Limb (tissue), 2 donors: ENCODE data around the gene DCHS1.

Experiments
- DNase-seq, 2 donors: peaks; one replicate each; pipeline ENCODE4 v3.0.0-alpha.2; 2016; ENCODE audit errors: extremely low spot score in 2 of 2

Gene DCHS1

DNA sequence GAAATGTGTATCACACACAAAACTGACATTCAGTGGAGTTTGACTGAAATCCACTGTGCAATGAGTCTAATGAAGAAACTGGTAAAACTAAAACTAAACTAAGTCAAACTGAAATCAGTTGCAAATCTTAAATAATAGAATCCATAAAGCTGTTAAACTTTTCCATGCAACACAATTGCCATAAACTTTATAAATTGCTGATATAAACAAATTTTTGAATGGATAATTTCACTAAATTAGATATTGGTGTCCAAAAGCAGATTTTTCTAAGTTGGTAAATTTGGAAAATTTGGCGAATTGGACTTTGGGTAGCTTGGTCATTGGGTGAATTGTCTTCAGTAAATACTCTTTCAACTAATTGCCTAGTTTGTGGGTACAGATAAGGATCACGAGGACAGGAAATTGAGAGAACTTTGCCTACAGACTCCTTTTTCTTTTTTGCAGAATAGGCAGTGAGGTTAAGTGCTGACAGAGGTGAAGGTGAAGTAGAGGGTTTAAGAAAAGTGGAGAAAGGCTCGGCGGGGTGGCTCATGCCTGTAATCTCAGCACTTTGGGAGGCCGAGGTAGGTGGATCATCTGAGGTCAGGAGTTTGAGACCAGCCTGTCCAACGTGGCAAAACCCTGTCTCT is 14.7 kb upstream of the DCHS1 start:
- no peak for DNase-seq

DNA sequence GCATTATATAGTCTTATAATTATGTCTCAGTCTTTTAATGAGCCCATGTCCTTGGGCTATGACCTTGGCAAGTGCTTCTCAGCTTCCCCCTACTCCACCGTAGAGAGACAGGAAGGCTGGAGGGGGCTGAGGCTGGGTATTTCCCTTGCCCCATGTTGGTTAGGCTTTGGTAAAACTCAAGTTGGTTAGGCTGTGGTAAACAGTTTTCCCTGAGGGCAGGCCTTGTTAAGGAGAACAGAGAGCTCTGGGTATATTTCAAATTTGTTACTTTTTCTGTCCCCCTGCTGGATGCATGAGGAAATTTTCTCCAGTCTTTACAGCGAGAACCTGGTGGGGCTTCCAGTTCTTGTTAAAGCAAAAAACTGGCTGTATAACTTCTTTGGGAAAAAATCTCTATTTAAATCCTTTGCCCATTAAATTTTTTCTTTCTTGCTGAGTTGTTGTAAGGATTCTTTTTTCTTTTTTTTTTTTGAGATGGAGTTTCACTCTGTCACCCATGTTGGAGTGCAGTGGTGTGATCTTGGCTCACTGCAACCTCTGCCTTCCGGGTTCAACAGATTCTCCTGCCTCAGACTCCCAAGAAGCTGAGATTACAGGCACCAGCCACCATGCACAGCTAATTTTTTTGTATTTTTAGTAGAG is 12.2 kb upstream of the DCHS1 start:
- no peak for DNase-seq

DNA sequence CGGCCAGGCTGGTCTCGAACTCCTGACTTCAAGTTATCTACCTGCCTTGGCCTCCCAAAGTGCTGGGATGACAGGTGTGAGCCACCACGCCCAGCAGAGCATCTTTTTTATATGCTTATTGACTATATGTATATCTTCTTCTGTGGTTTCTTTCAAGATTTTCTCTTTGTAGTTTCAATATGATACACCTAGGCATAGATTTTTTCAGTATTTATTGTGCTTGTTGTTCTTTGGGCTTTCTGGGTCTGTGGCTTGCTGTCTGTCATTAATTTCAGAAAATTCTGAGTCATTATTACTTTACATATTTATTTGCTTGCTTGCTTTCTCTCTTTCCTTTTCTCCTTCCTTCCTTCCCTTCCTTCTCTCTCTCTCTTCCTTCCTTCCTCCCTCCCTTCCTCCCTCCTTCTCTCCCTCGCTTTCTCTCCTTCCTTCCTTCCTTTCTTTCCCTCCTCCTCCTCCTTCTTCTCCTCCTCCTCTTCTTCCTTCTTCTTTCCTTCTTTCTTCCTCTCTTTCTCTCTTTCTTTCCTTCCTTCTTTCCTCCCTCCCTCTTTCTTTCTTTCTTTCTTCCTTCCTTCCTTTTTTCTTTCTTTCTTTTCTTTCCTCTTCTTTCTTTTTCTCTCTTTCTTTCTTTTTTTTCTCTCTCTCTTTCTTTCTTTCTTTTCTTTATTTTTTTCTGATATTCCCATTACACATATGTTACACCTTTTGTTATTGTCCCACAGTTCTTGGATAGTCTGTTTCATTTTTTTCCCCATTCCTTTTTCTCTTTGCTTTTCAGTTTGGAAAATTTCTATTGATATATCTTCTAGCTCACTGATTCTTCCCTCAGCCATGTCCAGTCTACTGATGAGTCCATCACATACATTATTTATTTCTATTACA is 10.9 kb upstream of the DCHS1 start:
- no peak for DNase-seq

DNA sequence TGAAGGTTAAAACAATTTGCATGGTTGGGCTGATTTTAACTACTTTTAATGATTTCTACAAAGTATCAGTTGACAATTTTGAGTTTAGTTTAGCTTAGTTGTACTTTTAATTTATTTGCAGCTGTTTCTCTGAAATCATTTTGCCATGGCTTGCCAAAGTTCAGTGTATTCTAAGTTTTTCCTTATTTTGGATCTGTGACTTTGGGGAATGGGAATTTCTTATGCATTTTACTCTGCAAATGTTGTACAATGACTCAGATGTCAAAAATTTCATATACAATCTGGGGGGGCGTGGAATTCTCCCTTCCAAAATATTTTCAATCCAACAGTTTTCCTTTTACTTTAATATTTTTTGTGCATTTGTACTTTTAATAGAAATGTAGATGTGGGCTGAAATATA is 8.9 kb upstream of the DCHS1 start:
- DNase-seq = no peak

DNA sequence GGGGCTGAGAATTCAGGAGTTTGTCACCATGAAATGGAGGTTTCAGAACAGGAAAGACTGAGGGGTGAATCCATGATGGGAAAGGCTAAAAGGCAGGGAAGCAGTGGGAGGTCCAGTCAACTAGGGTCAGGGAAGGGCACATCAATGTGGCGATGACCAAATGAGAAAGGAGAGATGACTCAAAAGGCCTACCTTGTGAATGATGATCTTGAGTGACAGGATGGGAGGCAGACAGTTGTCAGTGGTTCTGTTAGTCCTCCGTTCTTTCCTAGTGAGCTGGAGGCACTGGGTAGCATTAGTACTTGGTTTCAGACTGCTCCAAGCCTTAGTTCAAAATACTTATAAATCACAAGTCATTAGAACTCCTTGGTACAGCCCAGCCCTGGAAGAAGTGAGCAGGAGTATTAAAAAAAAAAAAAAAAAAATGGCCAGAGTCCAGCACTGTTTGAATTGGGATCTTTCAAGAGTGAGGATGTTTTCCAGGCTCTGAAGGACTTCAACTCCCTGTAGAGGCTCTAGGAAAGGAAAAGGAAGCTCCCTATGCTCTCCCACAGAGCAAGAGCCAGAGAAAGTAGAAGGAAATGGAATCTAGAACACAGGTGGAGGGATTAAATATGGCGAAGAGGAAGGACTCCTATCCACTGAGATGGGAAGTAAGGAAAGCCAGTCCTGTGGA is 8.3 kb upstream of the DCHS1 start:
- no peak for DNase-seq

DNA sequence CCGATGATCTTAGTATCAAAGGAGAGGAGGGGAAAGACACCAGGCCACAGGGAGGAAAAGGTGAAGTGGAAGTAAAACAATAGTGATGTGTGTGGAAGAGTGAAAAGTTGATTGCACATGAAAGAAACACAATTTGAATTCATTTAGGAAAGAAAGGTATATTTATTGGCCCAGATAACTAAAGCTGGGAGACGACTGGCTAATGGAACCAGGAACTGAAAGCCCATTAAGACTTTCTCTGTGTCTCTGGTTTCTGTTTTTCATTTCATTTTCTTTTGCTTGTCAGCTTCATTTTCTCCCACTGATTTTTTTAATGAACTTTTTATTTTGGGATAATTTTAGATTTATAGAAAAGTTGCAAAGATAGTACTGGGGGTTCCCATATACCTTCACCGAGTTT is 5.1 kb upstream of the DCHS1 start:
- no peak for DNase-seq

DNA sequence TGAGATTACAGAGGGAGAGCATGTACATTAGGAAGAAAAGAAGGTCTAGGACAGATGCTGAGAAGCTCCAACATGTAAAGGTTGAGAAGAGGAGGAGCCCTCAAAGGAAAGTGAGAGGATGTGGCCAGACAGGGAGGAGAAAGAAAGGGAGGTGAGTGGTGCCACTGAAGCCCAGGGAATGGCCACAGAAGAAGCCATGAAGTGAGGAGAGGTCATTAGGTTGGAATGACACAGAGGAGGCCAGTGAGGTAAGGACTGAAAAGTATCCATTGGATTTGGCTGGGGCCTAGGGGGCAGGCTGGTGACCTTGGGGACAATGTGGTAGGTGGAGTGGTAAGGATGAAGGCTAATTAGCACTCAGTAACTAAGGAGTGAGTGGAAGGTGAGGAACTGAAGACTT is 3.0 kb upstream of the DCHS1 start:
- DNase-seq = no peak

DNA sequence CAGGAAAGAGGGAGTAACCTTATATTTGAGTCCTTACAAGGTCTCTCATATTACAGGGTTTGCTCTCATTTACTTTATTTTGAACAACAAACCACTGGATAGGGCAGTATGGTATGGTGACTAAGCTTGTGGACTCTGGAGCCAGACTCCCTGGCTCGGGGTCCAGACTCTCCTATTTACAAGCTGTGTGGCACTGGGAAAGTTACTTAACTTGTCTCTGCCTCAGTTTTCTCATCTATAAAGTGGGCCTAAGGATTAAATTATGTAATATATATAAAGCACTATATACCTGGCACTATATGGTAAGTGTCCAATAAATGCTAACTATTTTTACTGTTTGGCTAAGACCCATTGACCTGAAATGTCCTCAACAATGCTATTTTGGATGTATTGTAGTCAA is 1.7 kb upstream of the DCHS1 start:
- no peak for DNase-seq

DNA sequence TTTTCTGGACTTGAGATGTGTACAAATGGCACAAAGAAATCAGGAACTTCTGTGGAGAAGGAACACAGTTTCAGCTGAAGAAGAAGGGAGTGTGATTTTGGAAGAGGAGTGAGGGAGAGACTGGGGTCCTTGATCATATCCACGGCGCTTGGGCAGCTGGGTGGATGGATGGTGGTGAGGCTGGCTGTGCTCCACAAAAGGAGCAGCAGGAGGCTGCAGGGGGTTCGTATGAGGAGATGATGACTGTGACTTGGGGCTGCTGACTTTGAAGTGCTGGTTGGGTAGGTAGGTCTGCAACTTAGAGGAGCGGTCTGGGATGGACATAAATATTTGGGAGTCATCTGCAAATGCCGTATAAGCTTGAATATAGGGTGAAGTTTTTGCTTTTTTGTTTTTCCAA is 1.3 kb upstream of the DCHS1 start:
- DNase-seq = no peak

DNA sequence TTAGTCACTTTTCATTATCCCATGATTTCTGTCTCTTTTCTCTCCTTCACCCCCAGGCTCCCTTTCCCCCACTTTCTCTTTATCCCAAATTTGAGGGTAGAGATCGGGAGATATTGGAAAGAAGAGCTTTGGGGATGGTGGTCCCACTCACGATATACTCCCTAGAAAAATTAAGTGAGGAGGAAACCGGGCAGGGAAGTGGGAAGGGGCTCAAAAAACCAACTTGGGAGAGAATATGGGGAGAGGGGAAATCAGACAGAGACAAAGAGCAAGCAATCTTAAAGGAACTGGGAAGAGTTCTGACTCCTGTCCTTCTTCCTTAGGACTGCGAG is 941 bp upstream of the DCHS1 start:
- no peak for DNase-seq

DNA sequence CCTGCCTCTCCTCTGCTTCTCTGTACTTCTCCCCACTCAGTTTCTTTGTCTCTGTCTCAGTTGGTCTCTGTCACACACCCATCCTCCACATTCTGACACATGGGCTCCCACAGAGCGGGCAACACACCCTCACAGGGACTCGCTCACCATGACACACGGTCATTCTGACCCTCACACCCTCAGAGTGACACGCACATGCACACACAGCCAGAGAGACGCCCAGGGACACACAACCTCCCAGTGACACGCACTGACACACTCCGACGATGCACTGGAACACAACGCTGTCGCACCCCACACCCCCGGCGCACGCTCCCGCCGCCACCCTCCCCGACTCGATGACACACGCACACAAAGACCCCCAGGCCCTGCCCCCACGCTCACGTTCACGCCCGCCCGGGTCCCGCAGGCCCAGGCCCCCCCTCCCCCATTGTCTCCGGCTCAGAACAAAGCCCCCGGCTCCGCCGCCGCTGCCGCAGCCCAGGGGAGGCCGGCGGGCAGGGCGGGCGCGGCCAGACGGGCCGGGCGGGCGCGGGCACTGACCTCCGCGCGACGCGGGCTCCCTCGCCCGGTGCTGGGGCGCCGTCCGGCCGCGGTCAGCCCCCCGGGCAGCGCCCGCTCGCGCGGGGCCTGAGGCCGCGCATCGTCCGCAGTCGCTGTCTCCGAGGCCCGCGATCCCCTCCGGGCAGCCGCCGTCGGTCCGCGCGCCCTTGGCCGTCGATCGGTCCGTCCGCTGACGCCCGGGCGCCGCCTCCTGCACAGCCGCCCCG is 404 bp downstream of the DCHS1 start:
- DNase-seq = peak in 1 of 2 donors; percentile 82

DNA sequence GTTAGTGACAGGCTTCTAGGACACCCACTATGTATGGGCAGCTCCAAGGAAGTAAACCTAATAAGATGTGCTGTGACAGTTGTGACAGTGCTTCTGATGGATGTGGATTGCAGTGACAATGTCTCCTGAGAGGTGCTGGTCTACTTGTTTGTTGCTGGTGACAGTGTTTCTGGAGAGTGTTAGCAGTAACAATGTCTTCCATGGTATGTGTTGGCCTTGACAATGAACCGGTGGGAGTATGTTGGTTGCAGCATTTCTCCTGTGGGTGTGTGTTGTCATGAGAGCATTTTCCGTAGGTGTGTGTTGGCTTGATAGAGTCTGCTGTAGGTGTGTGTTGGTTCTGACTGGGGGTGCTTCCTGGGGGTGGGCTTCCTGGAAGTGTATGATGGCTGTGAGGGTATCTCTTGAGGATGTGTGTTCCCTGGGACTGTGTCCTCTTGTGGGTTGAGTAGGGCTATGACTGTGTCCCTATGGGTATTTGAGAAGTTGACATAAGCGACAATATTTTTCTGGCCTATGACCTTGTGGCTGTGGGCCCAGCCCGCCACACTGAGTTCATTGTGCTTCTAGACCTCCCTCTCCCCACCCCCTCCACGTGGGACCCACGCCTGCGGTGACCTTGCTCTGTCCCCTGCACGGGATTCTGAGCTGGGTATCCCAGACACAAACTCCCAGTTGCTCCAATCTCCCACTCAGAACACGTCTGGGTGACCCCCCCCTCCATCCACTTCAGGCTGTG is 1.2 kb downstream of the DCHS1 start:
- peak in 1 of 2 donors; percentile 53 for DNase-seq

DNA sequence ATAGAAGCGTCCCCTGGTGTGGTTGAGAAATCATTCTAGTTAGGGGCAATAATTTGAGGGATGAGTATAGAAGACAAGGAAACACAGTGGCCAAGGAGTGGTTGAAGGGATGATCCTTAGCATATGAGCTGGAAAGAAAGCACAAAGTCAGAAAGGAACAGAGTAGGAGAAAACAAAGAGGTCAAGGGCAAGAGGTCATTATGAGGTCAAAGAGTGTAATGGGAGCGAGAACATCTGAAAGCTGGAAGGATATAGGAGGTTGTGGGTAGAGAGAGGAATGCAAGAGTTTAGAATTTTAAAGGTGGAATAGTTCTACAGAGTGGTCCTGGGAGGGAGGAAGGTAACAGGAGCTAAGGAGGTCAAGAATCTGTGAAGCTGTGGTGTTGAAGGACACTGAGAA is 2.0 kb downstream of the DCHS1 start:
- DNase-seq = no peak

DNA sequence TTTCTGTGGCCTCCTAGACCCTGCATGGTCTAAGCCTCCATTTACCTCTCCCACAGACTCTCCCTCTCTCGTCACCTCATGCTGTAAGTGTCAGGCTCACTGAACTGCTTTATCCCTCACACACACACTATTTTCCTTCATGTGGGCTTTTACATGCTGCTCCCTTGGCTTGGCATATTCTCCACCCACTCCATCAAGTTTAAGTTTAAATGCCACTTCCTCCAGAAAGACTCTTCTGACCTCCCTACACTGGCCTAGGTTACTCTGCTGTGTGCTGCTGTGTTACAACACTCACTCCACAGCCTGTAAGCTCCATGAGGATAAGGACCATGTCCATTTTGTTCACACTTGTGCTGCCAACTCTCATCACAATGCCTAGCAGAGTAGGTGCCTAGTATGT is 2.5 kb downstream of the DCHS1 start:
- DNase-seq = no peak

DNA sequence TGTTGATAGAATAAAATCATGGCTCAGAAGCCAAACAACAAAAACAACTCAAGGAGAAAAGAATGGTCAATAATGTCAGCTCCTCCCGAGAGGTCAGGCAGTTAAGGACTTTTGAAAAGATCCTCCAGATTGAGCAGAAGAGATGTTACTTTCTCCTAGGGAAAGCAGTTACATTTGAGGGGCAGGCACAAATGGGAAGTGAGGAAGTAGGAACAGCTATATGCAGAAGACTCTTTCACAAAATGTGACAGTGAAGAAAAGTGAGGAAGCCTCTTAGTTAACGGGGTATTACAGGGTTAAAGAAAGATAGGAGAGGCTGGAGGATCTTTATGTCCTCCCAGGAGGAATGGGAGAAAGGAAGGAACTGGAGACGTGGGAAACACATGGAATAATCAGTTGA is 3.4 kb downstream of the DCHS1 start:
- DNase-seq = no peak

DNA sequence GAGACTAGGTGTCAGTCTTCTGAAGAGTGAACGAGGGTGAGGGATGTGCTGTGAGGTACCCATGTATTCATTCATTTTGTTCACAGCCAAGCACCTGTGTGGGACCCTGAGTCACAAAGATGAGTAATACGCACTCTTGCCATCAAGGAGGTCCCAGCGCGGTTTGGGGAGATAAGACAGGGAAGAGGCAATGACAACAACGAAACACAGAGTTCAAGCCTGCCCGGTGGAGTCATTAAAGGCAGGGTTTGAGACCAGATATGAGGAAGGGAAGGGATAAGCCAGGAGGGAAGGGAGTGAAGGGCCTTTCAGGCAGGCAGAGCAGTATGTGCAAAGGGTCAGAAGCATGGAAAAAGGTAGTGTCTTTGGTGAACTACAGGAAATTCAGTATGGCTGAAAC is 4.6 kb downstream of the DCHS1 start:
- DNase-seq = no peak

DNA sequence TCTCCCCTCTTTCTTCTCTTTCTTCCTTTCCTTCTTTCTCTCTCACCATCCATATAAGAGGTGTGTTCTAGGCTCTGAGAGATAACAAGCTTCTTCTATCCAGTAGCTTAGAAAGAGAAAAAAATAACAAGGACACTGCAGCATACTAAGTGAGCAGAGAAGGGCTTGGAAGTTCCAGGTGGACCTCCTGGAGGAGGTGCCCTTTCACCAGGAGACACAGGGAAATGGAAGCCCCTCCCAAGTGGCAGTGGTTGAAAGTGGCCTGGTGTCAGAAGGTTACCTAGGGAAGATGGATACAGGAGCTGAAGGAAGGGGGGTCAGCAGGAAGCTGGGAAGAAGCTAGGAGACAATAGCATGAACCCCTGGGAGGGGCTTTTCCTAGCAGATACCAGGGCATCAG is 5.5 kb downstream of the DCHS1 start:
- DNase-seq = no peak

DNA sequence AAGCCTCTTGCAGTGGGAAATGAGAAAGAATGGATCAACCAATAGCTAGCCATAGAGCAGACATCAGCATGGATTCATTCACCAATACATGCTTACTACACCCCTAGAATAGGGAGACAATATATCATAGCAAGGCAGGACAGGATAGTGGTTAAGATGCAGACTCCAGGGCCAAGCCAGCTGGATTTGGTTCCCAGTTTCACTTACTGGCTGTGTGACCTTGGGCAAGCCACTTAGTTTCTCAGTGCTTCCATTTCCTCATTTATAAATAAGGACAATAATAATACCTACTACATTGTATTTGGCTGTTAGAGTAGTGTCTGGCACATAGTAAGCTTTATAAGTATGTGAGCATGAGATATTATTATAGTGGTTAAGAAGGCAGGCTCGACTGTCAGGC is 7.1 kb downstream of the DCHS1 start:
- no peak for DNase-seq

DNA sequence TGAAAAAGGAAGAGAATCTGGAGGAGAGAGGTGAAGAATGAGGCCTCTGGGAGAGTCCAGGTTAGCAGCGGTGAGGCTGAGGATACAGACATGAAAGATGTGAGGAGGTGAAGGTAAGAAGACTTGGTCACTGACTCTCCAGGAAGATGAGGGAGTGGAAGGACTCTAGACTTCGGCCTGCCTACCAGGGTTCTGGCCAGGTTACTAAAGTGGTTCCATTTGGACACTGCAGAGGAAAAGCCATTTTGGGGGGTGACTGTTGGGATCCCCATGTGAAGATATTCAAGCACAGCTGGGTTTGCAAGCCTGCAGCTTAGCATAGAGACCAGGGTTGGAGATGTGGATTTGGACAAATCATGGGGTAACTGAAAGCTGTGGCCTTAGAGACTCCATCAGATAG is 7.8 kb downstream of the DCHS1 start:
- DNase-seq = no peak

DNA sequence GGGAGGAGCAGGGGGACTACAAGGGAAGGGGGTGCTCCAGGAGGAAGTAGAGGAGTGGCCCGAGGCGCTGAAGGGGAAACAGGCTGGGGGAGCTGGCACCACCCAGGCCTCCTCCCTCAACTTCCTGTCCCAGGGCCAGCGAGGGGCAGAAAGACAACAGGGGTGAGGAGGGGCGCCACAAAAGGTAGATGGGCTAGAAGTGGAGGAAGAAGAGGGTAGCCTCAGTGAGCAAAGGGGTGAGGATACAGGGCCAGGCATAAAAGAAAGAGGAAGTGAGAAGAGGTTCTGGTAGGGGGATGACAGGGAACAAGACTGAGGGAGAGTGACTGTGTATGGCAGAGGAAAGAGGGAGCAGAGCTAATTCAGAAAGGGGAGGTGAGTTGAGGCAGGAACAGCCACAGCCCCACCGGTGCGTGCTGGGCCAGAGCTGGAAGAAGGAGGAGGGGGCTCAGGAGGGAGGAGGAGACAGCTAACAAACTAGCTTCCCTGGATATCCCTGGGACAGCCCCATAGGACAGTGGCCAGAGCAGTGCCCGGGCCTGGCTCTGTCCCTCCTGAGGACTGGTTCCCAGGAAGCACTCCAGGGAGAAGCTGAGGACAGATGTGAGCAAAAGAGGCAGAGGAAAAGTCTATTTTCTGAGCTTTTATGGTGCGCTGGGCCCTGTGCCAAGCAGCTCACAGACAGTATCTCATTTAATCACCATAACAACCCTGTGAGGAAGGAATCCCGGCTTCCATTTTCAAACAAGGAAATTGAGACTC is 8.5 kb downstream of the DCHS1 start:
- DNase-seq = peak; percentile 63 to 65
